Ovary (tissue), 3 donors: Measurements from ENCODE around the gene AP1S2.

ENCODE experiments used
- CTCF ChIP-seq, 3 donors: fragments of 450-650 bp in 2 of 3; fragments of 200-600 bp in 1 of 3; IDR thresholded peaks; one replicate each; pipeline versions ENCODE4 v1.5.1 to v1.8.0; 2016 to 2022; ENCODE audit warnings: antibody characterized with exemption in 3 of 3, mild to moderate bottlenecking in 1 of 3
- EP300 ChIP-seq: sonication (generic); formaldehyde crosslinking; IDR thresholded peaks from one replicate; pipeline ENCODE4 v1.6.1; 2017; ENCODE audit warnings: antibody characterized with exemption
- POLR2A ChIP-seq: fragments of 450-650 bp; IDR thresholded peaks from one replicate; pipeline ENCODE4 v1.6.1; 2017; ENCODE audit warnings: antibody characterized with exemption, mild to moderate bottlenecking, moderate library complexity
- donor health status: DM: no; HTN: no; CAD: no.

- no peak for TF ChIP-seq CTCF (IDR thresholded peaks at IDR 0.05)
- TF ChIP-seq EP300, result no peak
- no peak for TF ChIP-seq POLR2A
These were observed 28.3 kb upstream of the AP1S2 start for GRCh38 chrX:15882704-15883539.
